GM10847 (cell line): Measurements from ENCODE around the gene ANKRD44.

ENCODE experiments used
- POLR2A ChIP-seq: IDR thresholded peaks from 2 replicates; pipeline ENCODE4 v1.6.1; 2011; ENCODE audit not compliant: insufficient read length; ENCODE audit errors: extremely low read depth

Gene ANKRD44

GRCh38 chr2:196971574-196972279, 338.9 kb downstream of the ANKRD44 start:
- TF ChIP-seq POLR2A = no peak

GRCh38 chr2:196970099-196970498, 340.5 kb downstream of the ANKRD44 start:
- no peak for TF ChIP-seq POLR2A

- no peak for TF ChIP-seq POLR2A
Observed at GRCh38 chr2:196968516-196968915, 342.1 kb downstream of the ANKRD44 start.

- TF ChIP-seq POLR2A = no peak
Observed at GRCh38 chr2:196967775-196968174, 342.8 kb downstream of the ANKRD44 start.

GRCh38 chr2:196967116-196967515, 343.5 kb downstream of the ANKRD44 start:
- no peak for TF ChIP-seq POLR2A

GRCh38 chr2:196966061-196966460, 344.5 kb downstream of the ANKRD44 start:
- TF ChIP-seq POLR2A = no peak

- TF ChIP-seq POLR2A = no peak
Observed at GRCh38 chr2:196965651-196966050, 344.9 kb downstream of the ANKRD44 start.

- no peak for TF ChIP-seq POLR2A
Observed at GRCh38 chr2:196963961-196964360, 346.6 kb downstream of the ANKRD44 start.

GRCh38 chr2:196963043-196963442, 347.5 kb downstream of the ANKRD44 start:
- no peak for TF ChIP-seq POLR2A

- TF ChIP-seq POLR2A = no peak
Observed at GRCh38 chr2:196962325-196962724, 348.3 kb downstream of the ANKRD44 start.

- no peak for TF ChIP-seq POLR2A
Observed at GRCh38 chr2:196961889-196962288, 348.7 kb downstream of the ANKRD44 start.

GRCh38 chr2:196959734-196960338, 350.7 kb downstream of the ANKRD44 start:
- no peak for TF ChIP-seq POLR2A

- TF ChIP-seq POLR2A = no peak
Observed at GRCh38 chr2:196959281-196959680, 351.3 kb downstream of the ANKRD44 start.

- no peak for TF ChIP-seq POLR2A
Observed at GRCh38 chr2:196957881-196958525, 352.6 kb downstream of the ANKRD44 start.

- TF ChIP-seq POLR2A = no peak
Observed at GRCh38 chr2:196957442-196957841, 353.1 kb downstream of the ANKRD44 start.

- TF ChIP-seq POLR2A = no peak
Observed at GRCh38 chr2:196956069-196956468, 354.5 kb downstream of the ANKRD44 start.
